WTC11 (cell line): ENCODE measurements around the gene DRD2. TPM values are rescaled to one million over a fixed set of nuclear protein-coding genes. Genes with fewer than 3 reads are reported as not detected.

ENCODE experiments used
- ATAC-seq: fragments of 200-7000 bp; cut with Tn5 transposase; 2 replicates; pipeline ENCODE4 v1.10.0; 2021; ENCODE audit warnings: mild to moderate bottlenecking, moderate library complexity
- CTCF ChIA-PET: fragments of 300-600 bp; sonication (Branson Sonifier 250); formaldehyde crosslinking; loops from one replicate; lab custom pipeline; 2021; ENCODE audit warnings: antibody characterized with exemption; lab: Charles Lee
- POLR2A ChIA-PET: fragments of 350-600 bp; sonication (Branson Sonifier 250); formaldehyde crosslinking; loops from one replicate; lab custom pipeline; 2021; ENCODE audit warnings: antibody characterized with exemption; lab: Charles Lee
- DNase-seq: peaks from one replicate; pipeline ENCODE4 v3.0.0; 2021; ENCODE audit warnings: low spot score
- H3K27ac Mint-ChIP-seq: 2 replicates; pipeline ENCODE4 v1.8.0; 2021; ENCODE audit warnings: mixed read lengths
- H3K27me3 Mint-ChIP-seq: 2 replicates; pipeline ENCODE4 v1.8.0; 2021; ENCODE audit warnings: low read depth, mild to moderate bottlenecking, moderate library complexity, mixed read lengths
- H3K36me3 Mint-ChIP-seq: 2 replicates; pipeline ENCODE4 v1.8.0; 2021; ENCODE audit warnings: mixed read lengths
- H3K4me1 Mint-ChIP-seq: 2 replicates; pipeline ENCODE4 v1.8.0; 2022; ENCODE audit warnings: mixed read lengths
- H3K4me3 Mint-ChIP-seq: 2 replicates; pipeline ENCODE4 v1.8.0; 2021; ENCODE audit warnings: mild to moderate bottlenecking, moderate library complexity, mixed read lengths
- H3K9me3 Mint-ChIP-seq: 2 replicates; pipeline ENCODE4 v1.8.0; 2021; ENCODE audit warnings: mixed read lengths
- CREM ChIP-seq: sonication (generic); formaldehyde crosslinking; IDR thresholded peaks from 2 replicates; pipeline ENCODE4 v1.8.1; 2022; ENCODE audit warnings: mild to moderate bottlenecking, missing genetic modification reagents, moderate library complexity
- CTCF ChIP-seq: fragments of 200-600 bp; IDR thresholded peaks from 2 replicates; pipeline ENCODE4 v1.8.0; 2022; ENCODE audit warnings: antibody characterized with exemption
- E2F1 ChIP-seq: sonication (generic); formaldehyde crosslinking; IDR thresholded peaks from 2 replicates; pipeline ENCODE4 v1.8.0; 2022; ENCODE audit warnings: mild to moderate bottlenecking, missing genetic modification reagents
- E2F4 ChIP-seq: sonication (generic); formaldehyde crosslinking; IDR thresholded peaks from 2 replicates; pipeline ENCODE4 v1.8.1; 2022; ENCODE audit warnings: low read depth, mild to moderate bottlenecking, moderate library complexity, missing genetic modification reagents, borderline replicate concordance
- ERG ChIP-seq: fragments of 250-450 bp; sonication (Bioruptor Pico); IDR thresholded peaks from 2 replicates; pipeline ENCODE4 v1.8.0; 2021; ENCODE audit warnings: mild to moderate bottlenecking
- IRF2 ChIP-seq: sonication (generic); formaldehyde crosslinking; IDR thresholded peaks from 2 replicates; pipeline ENCODE4 v1.8.0; 2022; ENCODE audit warnings: low read depth, missing genetic modification reagents, borderline replicate concordance
- MYBL2 ChIP-seq: sonication (generic); formaldehyde crosslinking; IDR thresholded peaks from 2 replicates; pipeline ENCODE4 v1.8.1; 2023; ENCODE audit warnings: mild to moderate bottlenecking, moderate library complexity, missing genetic modification reagents
- PRDM15 ChIP-seq: sonication (generic); formaldehyde crosslinking; IDR thresholded peaks from 2 replicates; pipeline ENCODE4 v1.8.0; 2022; ENCODE audit warnings: missing genetic modification reagents
- RORB ChIP-seq: fragments of 250-450 bp; sonication (Bioruptor Pico); IDR thresholded peaks from 2 replicates; pipeline ENCODE4 v1.9.0; 2021; ENCODE audit warnings: mild to moderate bottlenecking
- TCF7 ChIP-seq: sonication (generic); formaldehyde crosslinking; IDR thresholded peaks from 2 replicates; pipeline ENCODE4 v1.8.0; 2022; ENCODE audit warnings: mild to moderate bottlenecking, low read depth, missing genetic modification reagents, moderate library complexity
- TEAD4 ChIP-seq: sonication (generic); formaldehyde crosslinking; IDR thresholded peaks from 2 replicates; pipeline ENCODE4 v1.8.0; 2022; ENCODE audit warnings: mild to moderate bottlenecking, missing genetic modification reagents
- ZNF138 ChIP-seq: sonication (generic); formaldehyde crosslinking; conservative IDR thresholded peaks from 2 replicates; pipeline ENCODE4 v1.8.1; 2022; ENCODE audit warnings: mild to moderate bottlenecking, moderate library complexity, missing genetic modification reagents
- ZNF219 ChIP-seq: sonication (generic); formaldehyde crosslinking; IDR thresholded peaks from 2 replicates; pipeline ENCODE4 v1.8.0; 2023; ENCODE audit warnings: missing genetic modification reagents, mild to moderate bottlenecking, borderline replicate concordance
- ZNF263 ChIP-seq: sonication (generic); formaldehyde crosslinking; IDR thresholded peaks from 2 replicates; pipeline ENCODE4 v1.8.1; 2022; ENCODE audit warnings: low read depth, mild to moderate bottlenecking, moderate library complexity, missing genetic modification reagents
- ZNF512 ChIP-seq: sonication (generic); formaldehyde crosslinking; IDR thresholded peaks from 2 replicates; pipeline ENCODE4 v1.8.1; 2022; ENCODE audit warnings: missing genetic modification reagents, borderline replicate concordance
- ZSCAN18 ChIP-seq: fragments of 250-450 bp; sonication (Bioruptor Pico); IDR thresholded peaks from 2 replicates; pipeline ENCODE4 v2.1.2; 2022; ENCODE audit warnings: mild to moderate bottlenecking, moderate library complexity
- total RNA-seq: library from RNA; stranded (reverse); gene quantifications from 3 replicates; pipeline ENCODE4 v1.2.3, GENCODE V29; 2021

The DRD2 gene
- total RNA-seq, 1 experiment from 2014 or later = 0.20 TPM

GRCh38 chr11:113493206-113493605, 18.0 kb upstream of the DRD2 start:
- ATAC-seq = no peak
- Mint-ChIP-seq H3K9me3 (no peaks in the 10 kb centered on the region), H3K36me3 (no peaks in the 10 kb centered on the region), H3K27me3 (no peaks in the 10 kb centered on the region), H3K4me1 (no peaks in the 10 kb centered on the region), H3K4me3 (no peak overlapping the region), H3K27ac (no peak overlapping the region)
- CTCF ChIA-PET = interaction anchor here (0.6 to 1.4 kb wide), 3 partner anchors 40 to 873 kb away, joined by 3 to 6 read pairs (median 5); no protein-coding TSS in a partner anchor
- DNase-seq = no peak
- POLR2A ChIA-PET = no interaction called here
- no peak for TF ChIP-seq E2F4 (CRISPR knock-in tag)
- no peak for TF ChIP-seq IRF2 (CRISPR knock-in tag)
- TF ChIP-seq ERG = no peak
- TF ChIP-seq ZNF263 (CRISPR knock-in tag) = no peak
- no peak for TF ChIP-seq MYBL2
- TF ChIP-seq ZNF219 = no peak
- TF ChIP-seq E2F1 (CRISPR knock-in tag) = no peak
- TF ChIP-seq PRDM15 = no peak
- no peak for TF ChIP-seq RORB (CRISPR knock-in tag)
- TF ChIP-seq TEAD4 (CRISPR knock-in tag) = no peak
- TF ChIP-seq CREM (CRISPR knock-in tag) = no peak
- TF ChIP-seq, all 79 proteins: peak for 0

- H3K4me3 Mint-ChIP-seq = no peak overlapping the region
- ChIA-PET CTCF (no interaction called here), POLR2A (no interaction called here)
- DNase-seq (no peak), ATAC-seq (no peak)
- H3K27ac Mint-ChIP-seq = no peak overlapping the region
- peaks cover 8% of the 10 kb centered on the region; the same call in 1 of the 2 replicates for H3K9me3 Mint-ChIP-seq
- no peaks in the 10 kb centered on the region for H3K4me1 Mint-ChIP-seq
- H3K27me3 Mint-ChIP-seq = no peaks in the 10 kb centered on the region
- H3K36me3 Mint-ChIP-seq = no peaks in the 10 kb centered on the region
- TF ChIP-seq ZNF219 (no peak), ZSCAN18 (no peak), ZNF138 (CRISPR knock-in tag) (no peak), ERG (no peak), ZNF512 (CRISPR knock-in tag) (no peak), TCF7 (CRISPR knock-in tag) (no peak), CTCF (no peak)
Measured at GRCh38 chr11:113488931-113489351, 13.7 kb upstream of the DRD2 start.
